Loucy (cell line): Measurements from ENCODE around the gene SLC1A1.

Source experiments
- EZH2phosphoT487 ChIP-seq: fragments of 200-600 bp; IDR thresholded peaks from 2 replicates; pipeline ENCODE4 v1.6.1; 2018; ENCODE audit warnings: antibody characterized with exemption, mild to moderate bottlenecking, moderate library complexity, borderline replicate concordance
- TF ChIP-seq, protein P1 (sequence below): fragments of 200-600 bp; sonication (generic); conservative IDR thresholded peaks from 2 replicates; pipeline ENCODE4 v1.5.1; 2014; ENCODE audit warnings: mild to moderate bottlenecking, antibody characterized with exemption, low read length

- TF ChIP-seq, protein P1, sequence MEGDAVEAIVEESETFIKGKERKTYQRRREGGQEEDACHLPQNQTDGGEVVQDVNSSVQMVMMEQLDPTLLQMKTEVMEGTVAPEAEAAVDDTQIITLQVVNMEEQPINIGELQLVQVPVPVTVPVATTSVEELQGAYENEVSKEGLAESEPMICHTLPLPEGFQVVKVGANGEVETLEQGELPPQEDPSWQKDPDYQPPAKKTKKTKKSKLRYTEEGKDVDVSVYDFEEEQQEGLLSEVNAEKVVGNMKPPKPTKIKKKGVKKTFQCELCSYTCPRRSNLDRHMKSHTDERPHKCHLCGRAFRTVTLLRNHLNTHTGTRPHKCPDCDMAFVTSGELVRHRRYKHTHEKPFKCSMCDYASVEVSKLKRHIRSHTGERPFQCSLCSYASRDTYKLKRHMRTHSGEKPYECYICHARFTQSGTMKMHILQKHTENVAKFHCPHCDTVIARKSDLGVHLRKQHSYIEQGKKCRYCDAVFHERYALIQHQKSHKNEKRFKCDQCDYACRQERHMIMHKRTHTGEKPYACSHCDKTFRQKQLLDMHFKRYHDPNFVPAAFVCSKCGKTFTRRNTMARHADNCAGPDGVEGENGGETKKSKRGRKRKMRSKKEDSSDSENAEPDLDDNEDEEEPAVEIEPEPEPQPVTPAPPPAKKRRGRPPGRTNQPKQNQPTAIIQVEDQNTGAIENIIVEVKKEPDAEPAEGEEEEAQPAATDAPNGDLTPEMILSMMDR: no peak
- TF ChIP-seq EZH2phosphoT487: no peak
These were observed 82.0 kb downstream of the SLC1A1 start for GRCh38 chr9:4572184-4572826.
